B cell (primary cell): ENCODE measurements around the gene FRG1. TPM values are rescaled to one million over a fixed set of nuclear protein-coding genes. Genes with fewer than 3 reads are reported as not detected.

Source experiments
- polyA plus RNA-seq: library from polyadenylated mRNA; depleted of rRNA; stranded (reverse); fragments of >200 nt; gene quantifications from 2 replicates; pipeline ENCODE4 v1.2.3, GENCODE V29; 2012
- small RNA-seq: library from RNA; depleted of rRNA; stranded (forward); fragments of <200 nt; gene quantifications from one replicate; pipeline ENCODE3, GENCODE V24; 2012; ENCODE audit warnings: low replicate concordance, low read depth; ENCODE audit not compliant: insufficient read length
- total RNA-seq, 2 donors: library from RNA; stranded (reverse); fragments of 120-200 nt in 1 of 2; gene quantifications; 1 replicate in 1 of 2; 2 replicates in 1 of 2; pipeline versions ENCODE4 v1.2.3 to v1.2.4, GENCODE V29; 2013 to 2022

The FRG1 gene
- total and polyA plus RNA-seq, 2 donors (not counting 1 experiment from before 2014, with no cell fraction given): 13.6 to 48.0 TPM

Small RNAs within 50 kb of the gene (small RNA-seq; reads per million reads assigned to genes)
- not detected for gene MLLT10P2

Other genes starting within 250 kb of the FRG1 start
- gene FRG2, start 86.4 kb downstream of the FRG1 start, total RNA-seq: not detected in 2 replicates
- gene FRG2, start 86.4 kb downstream of the FRG1 start, polyA plus RNA-seq: not detected in 2 replicates
- gene DBET, start 123.6 kb downstream of the FRG1 start, total RNA-seq: not detected in 2 replicates
- not detected in 2 replicates for gene DBET, start 123.6 kb downstream of the FRG1 start, polyA plus RNA-seq
- gene DUX4, start 232.9 kb downstream of the FRG1 start, total RNA-seq: not detected in 2 replicates
- not detected in 2 replicates for gene DUX4, start 232.9 kb downstream of the FRG1 start, polyA plus RNA-seq